Measurements from ENCODE around the gene FAM53B.

Gene FAM53B

DNA sequence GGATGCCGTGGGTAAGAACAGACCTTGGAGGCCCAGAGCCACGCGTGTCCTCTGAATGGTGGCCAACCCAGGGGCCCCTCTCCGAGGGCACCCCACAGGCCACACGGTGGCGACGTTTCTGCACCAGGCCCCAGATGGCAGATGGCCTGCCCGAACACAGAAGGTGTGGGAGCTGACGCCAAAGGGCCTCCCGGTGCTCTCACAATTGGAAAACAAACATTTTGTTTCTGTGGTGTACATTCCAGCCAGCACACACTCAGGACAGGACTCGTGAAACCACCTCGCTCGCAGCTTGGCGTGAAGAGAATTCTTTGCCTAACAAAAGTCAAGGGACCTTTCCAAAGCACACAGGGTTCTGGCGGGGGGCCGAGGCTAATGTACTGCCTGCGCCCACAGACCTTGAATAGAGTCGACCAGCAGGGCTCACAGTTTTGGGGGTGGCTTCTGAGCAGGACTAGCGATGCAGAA lies 112.1 kb downstream of the FAM53B start:
- Histone ChIP-seq H3K4me1 (ENCODE audit: low read depth, poor library complexity, severe bottlenecking) (peaks cover 21% of the 10 kb centered on the region), H3K79me2 (ENCODE audit: insufficient read depth, low read depth) (no peaks in the 10 kb centered on the region; the same call in 1 of the 2 replicates), H3K27ac (no peak overlapping the region), H4K20me1 (ENCODE audit: insufficient read depth) (no peaks in the 10 kb centered on the region), H3K36me3 (ENCODE audit: insufficient read depth) (no peaks in the 10 kb centered on the region), H3K4me2 (no peak overlapping the region), H3K27me3 (ENCODE audit: insufficient read depth, low read depth) (no peaks in the 10 kb centered on the region), H3K9ac (no peak overlapping the region), H2AFZ (ENCODE audit: low read depth) (no peak overlapping the region), H3K4me3 (IDR thresholded peaks at IDR 0.05; ENCODE audit: insufficient read depth, low read depth, low read length) (no peak overlapping the region)
- TF ChIP-seq, protein P1, sequence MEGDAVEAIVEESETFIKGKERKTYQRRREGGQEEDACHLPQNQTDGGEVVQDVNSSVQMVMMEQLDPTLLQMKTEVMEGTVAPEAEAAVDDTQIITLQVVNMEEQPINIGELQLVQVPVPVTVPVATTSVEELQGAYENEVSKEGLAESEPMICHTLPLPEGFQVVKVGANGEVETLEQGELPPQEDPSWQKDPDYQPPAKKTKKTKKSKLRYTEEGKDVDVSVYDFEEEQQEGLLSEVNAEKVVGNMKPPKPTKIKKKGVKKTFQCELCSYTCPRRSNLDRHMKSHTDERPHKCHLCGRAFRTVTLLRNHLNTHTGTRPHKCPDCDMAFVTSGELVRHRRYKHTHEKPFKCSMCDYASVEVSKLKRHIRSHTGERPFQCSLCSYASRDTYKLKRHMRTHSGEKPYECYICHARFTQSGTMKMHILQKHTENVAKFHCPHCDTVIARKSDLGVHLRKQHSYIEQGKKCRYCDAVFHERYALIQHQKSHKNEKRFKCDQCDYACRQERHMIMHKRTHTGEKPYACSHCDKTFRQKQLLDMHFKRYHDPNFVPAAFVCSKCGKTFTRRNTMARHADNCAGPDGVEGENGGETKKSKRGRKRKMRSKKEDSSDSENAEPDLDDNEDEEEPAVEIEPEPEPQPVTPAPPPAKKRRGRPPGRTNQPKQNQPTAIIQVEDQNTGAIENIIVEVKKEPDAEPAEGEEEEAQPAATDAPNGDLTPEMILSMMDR (conservative IDR thresholded peaks at IDR 0.05; ENCODE audit: low read depth, low read length), result no peak

DNA sequence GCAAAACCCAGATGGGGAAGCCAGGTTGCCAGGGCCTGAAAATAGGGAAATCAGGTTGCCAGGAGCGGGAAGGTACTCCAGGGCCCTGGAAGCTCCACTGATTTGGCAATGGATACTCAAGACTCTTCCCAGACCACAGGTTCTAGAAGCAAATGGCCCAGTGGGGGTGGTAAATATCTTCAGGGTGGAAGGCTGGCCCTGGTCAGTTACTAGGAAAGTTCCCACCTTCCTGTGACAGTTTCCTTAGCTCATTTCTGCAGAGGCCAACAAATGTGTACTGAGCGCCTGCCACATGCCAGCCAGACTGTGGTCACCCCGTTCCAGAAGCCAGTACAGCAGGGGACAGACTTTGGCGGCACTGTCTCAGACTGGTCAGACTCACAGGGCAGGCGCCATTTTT lies 113.6 kb downstream of the FAM53B start:
- Histone ChIP-seq H3K36me3 (ENCODE audit: insufficient read depth) (no peaks in the 10 kb centered on the region), H3K4me1 (ENCODE audit: low read depth, poor library complexity, severe bottlenecking) (peaks cover 37% of the 10 kb centered on the region), H3K9ac (no peak overlapping the region), H2AFZ (ENCODE audit: low read depth) (no peak overlapping the region), H3K79me2 (ENCODE audit: insufficient read depth, low read depth) (no peaks in the 10 kb centered on the region; the same call in 1 of the 2 replicates), H3K4me3 (IDR thresholded peaks at IDR 0.05; ENCODE audit: insufficient read depth, low read depth, low read length) (no peak overlapping the region), H3K27ac (no peak overlapping the region), H4K20me1 (ENCODE audit: insufficient read depth) (no peaks in the 10 kb centered on the region), H3K27me3 (ENCODE audit: insufficient read depth, low read depth) (no peaks in the 10 kb centered on the region), H3K4me2 (no peak overlapping the region)
- TF ChIP-seq, protein P1 (conservative IDR thresholded peaks at IDR 0.05; ENCODE audit: low read depth, low read length), result no peak

DNA sequence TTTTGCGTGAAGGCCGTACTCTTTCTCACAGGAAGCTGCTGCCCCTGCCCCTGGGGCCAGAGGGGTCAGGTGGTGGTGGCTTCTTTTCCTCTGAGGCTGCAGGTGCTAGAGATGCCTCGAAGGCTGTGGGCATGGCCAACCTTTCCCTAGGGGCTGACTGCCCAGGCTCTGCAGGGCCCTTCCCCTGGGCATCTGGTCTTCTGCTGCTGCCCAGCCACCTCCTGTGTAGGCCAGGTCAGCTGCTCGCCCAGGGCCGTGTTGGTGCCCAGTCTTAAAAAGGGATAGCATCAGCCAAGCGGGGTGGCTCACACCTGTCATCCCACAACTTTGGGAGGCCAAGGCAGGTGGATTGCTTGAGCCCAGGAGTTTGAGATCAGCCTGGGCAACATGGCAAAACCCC lies 114.3 kb downstream of the FAM53B start:
- Histone ChIP-seq H3K4me3 (IDR thresholded peaks at IDR 0.05; ENCODE audit: insufficient read depth, low read depth, low read length) (no peak overlapping the region), H3K9ac (no peak overlapping the region), H3K4me1 (ENCODE audit: low read depth, poor library complexity, severe bottlenecking) (peaks cover 44% of the 10 kb centered on the region), H3K27me3 (ENCODE audit: insufficient read depth, low read depth) (no peaks in the 10 kb centered on the region), H3K4me2 (no peak overlapping the region), H2AFZ (ENCODE audit: low read depth) (no peak overlapping the region), H3K36me3 (ENCODE audit: insufficient read depth) (no peaks in the 10 kb centered on the region), H3K79me2 (ENCODE audit: insufficient read depth, low read depth) (no peaks in the 10 kb centered on the region; the same call in 1 of the 2 replicates), H4K20me1 (ENCODE audit: insufficient read depth) (no peaks in the 10 kb centered on the region), H3K27ac (no peak overlapping the region)
- TF ChIP-seq, protein P1 (conservative IDR thresholded peaks at IDR 0.05; ENCODE audit: low read depth, low read length), result no peak

DNA sequence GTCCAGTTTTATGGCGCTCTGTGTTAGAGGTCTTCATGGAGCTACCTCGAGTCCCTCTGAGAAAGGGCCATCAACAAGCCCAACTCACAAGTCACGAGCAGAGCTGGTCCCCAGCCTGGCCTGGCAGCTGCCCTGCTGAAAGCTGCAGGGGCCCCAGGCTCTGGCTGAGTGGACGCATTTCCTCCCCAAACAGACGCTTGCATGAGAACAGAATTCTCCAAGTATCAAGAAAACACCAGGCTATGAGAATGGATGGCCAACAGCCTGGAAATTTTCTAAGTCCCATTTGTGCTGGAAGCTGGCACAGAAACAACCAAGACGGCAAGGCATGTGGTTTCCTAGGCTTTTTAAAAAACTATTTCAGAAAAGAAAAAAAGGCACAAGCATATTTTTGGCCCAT lies 114.8 kb downstream of the FAM53B start:
- no peaks in the 10 kb centered on the region for H3K27me3 ChIP-seq (ENCODE audit: insufficient read depth, low read depth)
- H3K36me3 ChIP-seq (ENCODE audit: insufficient read depth), result no peaks in the 10 kb centered on the region
- no peaks in the 10 kb centered on the region for H4K20me1 ChIP-seq (ENCODE audit: insufficient read depth)
- no peaks in the 10 kb centered on the region; the same call in 1 of the 2 replicates for H3K79me2 ChIP-seq (ENCODE audit: insufficient read depth, low read depth)
- H3K27ac ChIP-seq, result no peak overlapping the region
- H3K4me2 ChIP-seq, result no peak overlapping the region
- H3K4me3 ChIP-seq (IDR thresholded peaks at IDR 0.05; ENCODE audit: insufficient read depth, low read depth, low read length), result no peak overlapping the region
- H3K4me1 ChIP-seq (ENCODE audit: low read depth, poor library complexity, severe bottlenecking), result peaks cover 48% of the 10 kb centered on the region
- no peak overlapping the region for H2AFZ ChIP-seq (ENCODE audit: low read depth)
- TF ChIP-seq, protein P1 (conservative IDR thresholded peaks at IDR 0.05; ENCODE audit: low read depth, low read length), result no peak
- no peak overlapping the region for H3K9ac ChIP-seq
